ENCODE measurements around the gene TM4SF1.

DNA sequence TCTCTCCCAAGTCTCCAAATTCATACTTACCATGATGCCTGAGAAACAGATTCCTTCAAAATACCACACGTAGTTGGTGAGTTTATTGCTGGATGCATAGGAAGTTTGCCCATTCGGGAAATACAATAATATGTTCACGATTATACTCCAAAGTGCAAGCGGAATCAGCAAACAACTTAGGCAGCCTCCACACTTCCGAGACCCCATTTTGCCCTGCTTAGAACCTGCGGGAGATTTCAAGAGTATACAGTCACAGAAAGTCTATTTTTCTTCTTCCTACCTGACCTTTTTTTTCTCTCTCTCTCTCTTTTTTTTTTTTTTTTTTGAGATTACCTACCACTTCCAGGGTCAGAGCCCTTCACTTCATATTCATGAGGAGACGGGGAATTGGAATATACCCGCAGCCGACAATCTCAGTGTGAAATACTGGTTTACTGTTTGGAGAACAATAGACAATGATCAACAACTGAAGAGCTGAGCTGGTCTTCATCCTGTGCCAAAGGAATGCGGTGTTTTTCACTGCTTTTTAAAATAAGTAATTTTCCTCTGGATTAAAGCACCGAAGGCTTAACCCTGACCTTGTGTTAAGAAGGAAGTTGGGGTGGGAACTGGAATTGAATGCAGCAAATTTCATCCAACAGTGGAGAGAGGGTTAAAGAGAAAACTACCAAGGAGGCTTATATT is 44.1 kb downstream of the TM4SF1 start, which contains the start of gene TM4SF18:
- no peak for TF ChIP-seq POLR2A (IDR thresholded peaks at IDR 0.05)
- TF ChIP-seq, protein P1, sequence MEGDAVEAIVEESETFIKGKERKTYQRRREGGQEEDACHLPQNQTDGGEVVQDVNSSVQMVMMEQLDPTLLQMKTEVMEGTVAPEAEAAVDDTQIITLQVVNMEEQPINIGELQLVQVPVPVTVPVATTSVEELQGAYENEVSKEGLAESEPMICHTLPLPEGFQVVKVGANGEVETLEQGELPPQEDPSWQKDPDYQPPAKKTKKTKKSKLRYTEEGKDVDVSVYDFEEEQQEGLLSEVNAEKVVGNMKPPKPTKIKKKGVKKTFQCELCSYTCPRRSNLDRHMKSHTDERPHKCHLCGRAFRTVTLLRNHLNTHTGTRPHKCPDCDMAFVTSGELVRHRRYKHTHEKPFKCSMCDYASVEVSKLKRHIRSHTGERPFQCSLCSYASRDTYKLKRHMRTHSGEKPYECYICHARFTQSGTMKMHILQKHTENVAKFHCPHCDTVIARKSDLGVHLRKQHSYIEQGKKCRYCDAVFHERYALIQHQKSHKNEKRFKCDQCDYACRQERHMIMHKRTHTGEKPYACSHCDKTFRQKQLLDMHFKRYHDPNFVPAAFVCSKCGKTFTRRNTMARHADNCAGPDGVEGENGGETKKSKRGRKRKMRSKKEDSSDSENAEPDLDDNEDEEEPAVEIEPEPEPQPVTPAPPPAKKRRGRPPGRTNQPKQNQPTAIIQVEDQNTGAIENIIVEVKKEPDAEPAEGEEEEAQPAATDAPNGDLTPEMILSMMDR (IDR thresholded peaks at IDR 0.05): no peak

Measured in prostate gland (tissue), 2 donors.